GM21786 (cell line): ENCODE measurements around the gene LAMC2.

Experiments used
- ATAC-seq: cut with Tn5 transposase; IDR thresholded peaks from one replicate; pipeline ENCODE4 v1.9.1; 2021; ENCODE audit not compliant: unreplicated experiment

LAMC2 gene

DNA sequence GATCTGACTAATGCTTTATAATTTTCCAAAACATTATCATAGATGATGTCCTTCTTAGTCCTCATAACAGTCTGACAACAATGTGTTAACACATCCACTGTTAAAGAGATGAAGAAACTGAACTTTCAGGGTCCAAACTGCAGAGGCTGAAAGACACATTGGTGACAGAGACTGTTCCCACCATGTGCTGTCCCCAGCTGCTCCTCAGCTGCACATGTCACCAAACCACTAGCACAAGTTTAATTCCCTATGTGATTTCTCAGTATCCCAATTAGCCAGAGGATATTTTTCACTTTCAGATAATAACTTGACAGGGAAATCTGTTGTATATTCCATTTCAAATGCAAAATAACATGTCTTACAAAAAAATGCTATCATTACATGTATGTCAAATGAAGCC is 24.6 kb downstream of the LAMC2 start:
- ATAC-seq: no peak

DNA sequence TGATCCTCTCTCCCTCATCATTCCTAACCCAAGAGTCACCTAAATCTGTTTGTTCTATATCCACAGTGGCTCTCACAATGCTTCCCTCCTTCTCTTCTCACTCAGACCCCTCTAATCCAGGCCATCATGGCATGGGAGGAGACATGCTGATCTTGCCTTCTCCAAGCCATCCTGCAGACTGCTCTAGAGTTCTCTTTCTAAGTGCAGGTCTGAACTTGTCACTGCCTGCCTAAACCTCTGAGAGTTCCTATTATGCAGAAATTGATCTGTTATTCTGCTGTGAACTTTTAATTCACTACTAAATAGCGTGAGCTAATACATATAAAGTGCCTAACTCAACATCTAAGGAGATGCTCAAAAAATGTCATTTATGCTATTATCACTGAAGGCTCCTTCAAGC is 26.8 kb downstream of the LAMC2 start:
- no peak for ATAC-seq

DNA sequence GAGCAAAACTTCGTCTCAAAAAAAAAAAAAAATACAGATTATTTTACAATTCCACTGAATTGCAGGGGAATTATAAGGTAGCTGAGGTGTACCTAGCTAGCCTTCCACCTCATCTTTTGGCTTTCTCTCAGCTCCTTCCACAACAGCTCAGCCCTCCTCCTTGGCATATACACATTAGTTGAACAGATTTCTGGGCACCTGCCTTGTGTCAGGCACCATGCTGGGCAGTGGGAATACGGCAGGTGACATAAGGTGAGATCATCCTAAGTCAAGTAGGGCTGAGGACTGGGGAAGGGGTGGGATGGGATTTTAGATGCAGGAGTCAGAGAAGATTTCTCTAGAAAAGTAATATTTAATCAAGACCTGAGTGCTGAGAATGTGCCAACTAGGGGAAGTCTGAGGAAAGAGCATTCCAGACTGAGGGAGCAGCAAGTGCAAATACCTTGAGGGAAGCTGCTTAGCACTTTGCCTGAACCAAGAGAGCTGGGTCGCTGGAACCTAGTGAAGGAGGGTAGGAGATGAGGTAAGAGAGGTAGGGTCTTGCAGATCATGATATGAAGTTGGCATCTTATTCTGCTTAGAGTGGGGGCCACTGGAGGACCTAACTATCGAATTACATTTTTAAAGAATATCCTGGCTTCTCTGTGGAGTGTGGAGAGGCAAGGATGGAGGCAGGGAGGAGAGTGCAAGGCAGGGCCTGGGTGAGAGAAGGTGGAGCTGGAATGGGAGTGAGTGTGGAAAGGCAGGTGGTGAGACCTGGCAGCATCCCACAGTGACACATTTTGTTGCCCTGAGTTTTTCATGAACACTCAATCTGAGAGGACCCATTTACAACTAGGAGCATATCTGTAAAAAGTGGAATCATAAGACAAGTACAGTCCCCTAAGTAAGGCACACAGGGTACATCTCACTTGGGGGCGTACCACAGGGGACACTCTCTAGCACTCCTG is 28.2 kb downstream of the LAMC2 start:
- no peak for ATAC-seq

DNA sequence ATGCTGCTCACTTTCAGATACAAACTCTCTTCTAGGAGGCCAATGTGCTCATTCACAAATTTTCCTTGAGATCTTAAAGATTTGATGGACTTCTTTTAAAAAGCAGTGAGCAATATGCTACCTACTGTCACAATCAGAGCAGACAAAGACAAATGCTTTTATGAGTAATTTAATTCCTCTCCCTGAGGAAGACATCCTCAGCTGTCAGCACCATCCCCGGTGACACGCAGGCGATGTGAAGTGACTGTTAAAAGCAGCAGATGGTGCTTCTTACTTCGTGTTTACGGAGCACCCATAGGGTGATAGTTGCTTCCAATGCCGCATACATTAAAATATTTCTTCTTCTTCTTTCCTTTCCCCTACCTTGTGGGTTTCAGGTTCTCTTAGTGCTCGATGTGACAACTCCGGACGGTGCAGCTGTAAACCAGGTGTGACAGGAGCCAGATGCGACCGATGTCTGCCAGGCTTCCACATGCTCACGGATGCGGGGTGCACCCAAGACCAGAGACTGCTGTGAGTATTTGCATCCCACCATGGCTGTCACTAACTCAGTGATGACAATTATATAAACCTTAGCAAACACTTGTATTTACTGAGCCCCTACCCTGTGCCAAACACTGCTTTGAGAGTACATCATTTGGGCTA is 29.1 kb downstream of the LAMC2 start:
- no peak for ATAC-seq

DNA sequence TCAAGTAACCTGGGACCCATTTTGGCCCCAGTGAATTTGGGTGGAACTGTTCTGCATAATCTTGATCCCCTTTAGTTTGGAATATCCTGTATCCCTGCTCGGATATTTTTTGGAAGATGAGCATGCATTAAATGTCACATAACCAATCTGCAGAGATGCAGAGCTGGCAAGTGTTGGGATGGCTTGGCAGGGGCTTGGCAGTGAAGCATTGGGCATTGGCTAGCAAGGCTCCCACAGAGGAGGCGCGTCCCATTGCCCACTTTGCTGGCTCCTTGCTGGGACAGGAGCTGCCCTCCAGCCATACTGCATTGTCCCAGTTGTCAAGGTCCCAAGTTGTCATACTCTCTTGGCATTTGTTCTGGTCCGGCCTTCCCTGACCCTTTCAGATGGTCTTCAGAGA is 29.9 kb downstream of the LAMC2 start:
- ATAC-seq: no peak

DNA sequence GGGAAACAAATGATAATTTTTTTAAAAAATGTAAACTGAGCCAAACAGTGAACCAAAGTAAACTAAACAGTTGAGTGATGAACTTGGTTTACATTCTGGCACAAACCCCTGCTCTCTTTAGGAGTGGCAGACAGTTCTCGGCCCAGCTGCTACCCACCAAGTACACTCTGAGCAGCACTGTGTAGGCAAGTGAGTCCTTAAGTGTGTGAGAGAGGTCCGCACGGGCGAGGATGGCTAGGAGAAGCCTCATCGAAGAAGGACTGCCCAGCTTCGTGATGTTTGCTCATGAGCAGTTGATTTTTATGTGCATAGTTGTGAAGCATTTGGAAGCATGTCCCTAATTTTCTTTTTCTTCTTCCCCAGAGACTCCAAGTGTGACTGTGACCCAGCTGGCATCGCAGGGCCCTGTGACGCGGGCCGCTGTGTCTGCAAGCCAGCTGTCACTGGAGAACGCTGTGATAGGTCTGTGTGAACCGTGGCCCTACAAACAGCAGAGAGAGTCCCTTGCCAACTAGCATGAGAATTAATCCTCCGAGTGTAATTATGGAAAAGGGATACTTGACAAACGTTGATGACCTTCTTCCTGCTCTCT is 32.1 kb downstream of the LAMC2 start:
- no peak for ATAC-seq

DNA sequence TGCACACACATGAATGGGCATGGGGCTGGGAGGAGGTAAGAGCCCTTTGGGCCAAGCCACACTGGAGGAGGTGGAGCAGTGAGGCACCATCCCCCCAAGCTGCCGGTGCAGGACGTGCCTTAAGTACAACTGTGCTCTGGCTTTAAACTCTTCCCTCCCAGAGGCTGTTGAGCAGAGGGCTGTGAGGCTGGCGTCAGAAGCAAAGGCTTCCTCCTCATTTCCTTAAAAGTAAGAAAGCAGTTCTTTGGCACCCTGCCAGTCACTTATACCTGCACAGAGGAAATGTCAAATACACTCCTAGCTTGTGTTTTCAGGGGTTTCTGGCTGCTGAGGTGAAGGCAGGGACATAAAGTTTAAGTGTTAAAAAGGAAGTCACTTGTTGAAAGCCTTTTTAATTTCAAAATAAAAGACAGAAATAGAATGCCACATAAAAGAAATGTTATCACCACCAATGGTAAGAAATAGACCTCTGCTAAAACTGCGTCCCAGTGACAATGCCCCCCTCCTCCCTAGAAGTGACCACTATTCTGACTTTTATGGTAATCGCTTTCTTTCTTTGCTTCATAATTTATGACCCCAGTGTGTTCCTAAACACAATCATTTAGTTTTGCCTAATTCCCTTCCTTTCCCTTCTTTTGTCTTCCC is 33.0 kb downstream of the LAMC2 start:
- no peak for ATAC-seq

DNA sequence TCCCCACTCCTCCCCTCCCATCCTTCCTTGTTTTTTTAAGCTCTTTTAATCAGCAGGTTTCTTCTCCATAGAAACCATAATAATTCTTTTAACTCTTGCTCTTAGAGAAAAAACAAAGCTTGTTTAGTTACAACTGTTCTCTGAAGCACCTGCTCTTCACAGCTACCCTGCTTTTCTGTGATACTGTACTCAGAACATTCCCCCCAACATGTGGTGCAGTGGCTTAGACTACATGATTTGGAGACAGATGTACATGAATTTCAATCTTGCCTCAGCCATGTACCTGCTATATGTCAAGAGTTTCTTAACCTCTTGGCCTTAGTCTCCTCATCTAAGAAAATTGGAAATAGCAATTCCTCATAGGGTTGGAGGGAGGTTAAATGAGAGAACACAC is 33.5 kb downstream of the LAMC2 start:
- no peak for ATAC-seq

DNA sequence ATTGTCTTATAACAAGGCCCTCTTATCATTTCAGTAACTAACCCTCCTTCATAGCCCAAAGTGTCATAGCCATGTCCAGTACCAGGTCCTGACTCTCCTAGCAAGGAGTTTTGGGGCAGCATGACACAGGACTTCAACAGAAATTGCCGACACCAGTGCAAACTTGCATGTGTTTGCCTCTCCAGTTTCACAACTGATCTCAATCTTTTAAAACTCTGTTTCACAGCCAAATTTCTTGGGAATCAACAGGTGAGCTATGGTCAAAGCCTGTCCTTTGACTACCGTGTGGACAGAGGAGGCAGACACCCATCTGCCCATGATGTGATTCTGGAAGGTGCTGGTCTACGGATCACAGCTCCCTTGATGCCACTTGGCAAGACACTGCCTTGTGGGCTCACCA is 36.8 kb downstream of the LAMC2 start:
- no peak for ATAC-seq

DNA sequence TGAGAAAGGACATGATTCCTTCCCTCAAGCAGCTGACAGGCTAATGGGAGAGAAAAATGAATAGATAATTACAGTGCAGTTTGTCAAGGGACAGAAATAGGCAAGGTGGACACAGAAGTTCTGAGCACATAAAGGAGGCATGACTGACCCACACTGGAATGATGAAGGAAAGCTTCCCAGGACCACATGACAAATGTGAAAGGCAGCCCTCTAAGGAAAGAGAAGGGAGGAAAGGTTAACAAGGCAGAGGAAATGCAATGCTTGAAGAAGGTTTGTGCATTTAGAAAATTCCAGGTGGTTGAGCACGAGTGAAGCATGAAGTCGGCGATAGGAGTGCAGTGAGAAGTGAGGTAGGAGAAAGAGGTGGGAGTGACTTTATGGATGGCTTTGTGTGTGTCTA is 37.4 kb downstream of the LAMC2 start:
- no peak for ATAC-seq

DNA sequence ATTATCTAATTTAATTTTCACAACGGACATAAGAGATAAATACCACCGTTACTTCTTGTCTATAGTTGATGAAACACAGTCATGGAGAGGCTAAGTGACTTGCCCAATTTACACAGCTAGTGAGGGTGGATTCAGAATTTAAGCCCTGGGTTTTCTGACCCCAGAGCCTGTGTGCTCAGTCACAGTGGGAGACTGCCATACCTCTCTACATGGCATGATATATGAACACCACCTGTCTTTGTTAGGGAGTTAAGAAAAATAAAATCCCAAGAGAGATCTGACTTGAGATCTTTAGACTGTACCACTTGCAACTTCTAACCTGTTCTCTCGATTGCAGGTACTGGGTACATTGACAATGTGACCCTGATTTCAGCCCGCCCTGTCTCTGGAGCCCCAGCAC is 40.3 kb downstream of the LAMC2 start:
- no peak for ATAC-seq

DNA sequence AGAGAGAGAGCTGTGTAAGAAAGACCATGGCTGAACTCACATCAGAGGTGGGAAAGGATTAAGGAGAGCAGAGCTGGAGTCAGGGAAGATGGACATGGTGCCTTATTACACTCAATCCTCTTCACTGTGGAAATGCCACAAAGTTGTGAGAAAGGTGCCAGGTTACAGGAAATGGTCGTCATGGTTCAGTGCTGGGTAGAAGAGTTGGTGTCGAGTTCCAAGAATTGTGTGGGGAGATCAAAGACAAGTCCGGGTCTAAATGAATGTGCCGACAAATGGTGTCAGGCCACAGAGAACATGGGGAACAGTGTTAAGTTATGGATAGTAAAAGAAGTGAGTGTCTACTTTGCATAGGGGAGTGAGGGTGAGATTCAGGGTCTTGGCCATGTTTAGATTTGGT is 40.9 kb downstream of the LAMC2 start:
- ATAC-seq: no peak

DNA sequence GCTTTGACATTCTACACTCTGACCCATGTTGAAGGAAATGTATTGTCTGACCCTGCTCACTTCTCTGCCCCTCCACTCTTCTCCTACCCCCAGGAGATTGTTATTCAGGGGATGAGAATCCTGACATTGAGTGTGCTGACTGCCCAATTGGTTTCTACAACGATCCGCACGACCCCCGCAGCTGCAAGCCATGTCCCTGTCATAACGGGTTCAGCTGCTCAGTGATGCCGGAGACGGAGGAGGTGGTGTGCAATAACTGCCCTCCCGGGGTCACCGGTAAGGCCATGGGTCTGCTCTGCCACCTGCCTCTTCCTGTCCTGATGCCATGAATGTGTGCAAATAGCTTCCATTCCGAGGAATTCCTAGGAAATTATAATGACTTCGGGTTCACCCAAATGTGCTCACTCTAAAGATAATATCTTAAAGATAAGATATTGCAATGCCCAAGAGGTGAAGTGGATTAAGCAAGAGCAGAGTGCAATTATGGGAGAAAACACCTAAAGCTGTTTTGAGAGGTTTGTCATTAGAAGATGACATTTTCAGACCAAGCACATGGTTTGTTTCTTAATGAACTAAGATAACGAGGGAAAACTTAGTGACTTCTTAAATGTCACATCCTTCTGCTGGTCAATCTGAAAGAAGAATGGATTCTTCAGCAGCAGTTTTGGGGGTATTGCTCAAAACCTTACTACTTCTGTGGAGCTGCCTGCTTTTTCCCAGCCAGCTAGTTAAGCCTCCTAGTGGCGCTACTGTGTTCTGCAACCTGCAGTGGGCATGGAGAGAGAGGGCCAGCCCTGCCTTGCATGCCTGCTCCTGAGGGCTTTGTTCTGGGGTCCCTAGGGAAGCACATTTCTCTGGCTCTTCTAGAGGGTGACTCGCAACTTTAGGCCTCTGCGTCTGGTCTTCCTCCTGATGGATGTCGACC is 41.6 kb downstream of the LAMC2 start:
- ATAC-seq: peak; percentile 67

DNA sequence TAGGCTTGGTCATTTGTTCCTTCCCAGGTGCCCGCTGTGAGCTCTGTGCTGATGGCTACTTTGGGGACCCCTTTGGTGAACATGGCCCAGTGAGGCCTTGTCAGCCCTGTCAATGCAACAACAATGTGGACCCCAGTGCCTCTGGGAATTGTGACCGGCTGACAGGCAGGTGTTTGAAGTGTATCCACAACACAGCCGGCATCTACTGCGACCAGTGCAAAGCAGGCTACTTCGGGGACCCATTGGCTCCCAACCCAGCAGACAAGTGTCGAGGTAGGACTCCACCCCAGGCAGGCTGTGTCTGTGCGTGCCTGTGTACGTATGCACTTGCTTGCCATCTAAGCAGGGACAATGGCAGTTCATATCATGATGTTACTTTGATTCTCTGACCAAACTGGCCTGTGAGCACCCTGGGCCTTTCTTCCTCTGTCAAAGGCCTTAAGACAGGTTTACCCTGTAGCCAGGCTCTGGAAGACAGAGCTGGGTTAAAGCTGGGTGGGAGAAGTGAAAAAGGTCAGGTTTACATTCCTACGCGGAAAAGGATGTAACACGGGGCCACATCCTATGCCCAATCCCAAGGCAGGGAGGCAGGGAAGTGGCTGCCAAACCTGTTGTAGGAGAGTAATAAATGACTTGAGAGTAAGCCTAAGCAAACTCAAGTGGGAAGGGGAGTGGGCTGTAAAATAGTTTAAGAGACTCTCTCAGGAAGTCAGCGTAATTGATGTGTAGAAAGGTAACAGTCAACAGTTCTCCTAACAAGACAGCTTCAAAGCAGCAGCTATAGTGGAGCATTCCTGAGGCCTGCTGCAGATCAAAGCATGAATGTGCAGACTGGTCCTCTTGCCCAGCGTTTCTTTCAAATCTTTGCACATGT is 42.5 kb downstream of the LAMC2 start:
- ATAC-seq: no peak

DNA sequence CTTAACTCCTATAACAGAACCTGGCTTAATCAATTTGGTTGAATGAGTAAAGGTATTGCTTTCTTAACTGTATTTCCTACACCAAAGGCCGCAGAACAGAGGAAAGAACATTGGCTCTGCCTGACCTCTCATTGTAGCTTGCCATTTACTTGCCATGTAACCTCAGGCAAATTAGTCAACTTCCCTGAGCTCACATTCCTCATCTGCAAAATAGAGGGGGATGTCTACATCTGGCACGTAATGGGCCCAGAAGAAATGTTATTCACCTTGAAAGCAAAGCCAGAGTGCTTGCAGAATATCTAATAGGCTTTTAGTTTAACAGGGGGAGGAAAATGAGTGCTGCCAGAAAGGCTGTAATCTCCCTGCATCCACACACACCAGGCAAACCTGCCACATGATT is 44.3 kb downstream of the LAMC2 start:
- no peak for ATAC-seq

DNA sequence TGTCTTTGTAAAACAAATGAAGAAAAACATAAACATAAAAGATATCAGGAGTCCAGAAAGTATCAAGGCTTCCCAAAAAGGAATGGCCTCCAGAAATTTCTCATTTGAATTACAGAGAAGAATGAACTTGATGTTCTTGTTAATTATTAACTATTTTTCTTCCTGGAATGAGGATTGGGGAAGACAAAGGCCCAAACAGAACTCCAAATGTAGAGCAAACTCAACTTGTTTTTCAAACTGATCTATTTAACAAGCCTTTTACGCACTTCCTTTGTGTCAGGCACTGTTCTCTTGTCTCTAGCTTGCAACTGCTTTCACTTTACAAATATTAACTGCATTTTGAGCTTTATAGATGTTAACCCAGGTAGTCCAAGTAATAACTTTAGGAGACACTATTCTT is 45.5 kb downstream of the LAMC2 start:
- no peak for ATAC-seq

DNA sequence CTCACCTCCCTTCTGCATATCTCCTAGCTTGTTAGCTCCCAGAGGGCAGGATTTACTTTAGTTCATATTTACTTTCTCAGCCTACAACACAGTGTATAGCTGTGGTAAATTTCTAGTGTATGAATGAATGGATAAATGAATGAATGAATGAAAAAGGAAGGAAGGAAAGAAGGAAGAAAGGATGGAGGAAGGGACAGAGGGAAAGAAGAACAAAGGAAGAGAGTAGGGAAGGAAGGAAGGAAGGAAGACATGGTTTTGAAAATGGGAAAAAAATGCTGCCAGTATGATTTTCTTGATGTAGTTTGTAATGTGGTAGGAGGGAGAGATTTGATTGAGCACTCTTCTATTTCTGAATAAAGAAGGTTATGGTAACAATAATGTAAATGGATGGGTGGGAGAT is 47.0 kb downstream of the LAMC2 start:
- no peak for ATAC-seq

DNA sequence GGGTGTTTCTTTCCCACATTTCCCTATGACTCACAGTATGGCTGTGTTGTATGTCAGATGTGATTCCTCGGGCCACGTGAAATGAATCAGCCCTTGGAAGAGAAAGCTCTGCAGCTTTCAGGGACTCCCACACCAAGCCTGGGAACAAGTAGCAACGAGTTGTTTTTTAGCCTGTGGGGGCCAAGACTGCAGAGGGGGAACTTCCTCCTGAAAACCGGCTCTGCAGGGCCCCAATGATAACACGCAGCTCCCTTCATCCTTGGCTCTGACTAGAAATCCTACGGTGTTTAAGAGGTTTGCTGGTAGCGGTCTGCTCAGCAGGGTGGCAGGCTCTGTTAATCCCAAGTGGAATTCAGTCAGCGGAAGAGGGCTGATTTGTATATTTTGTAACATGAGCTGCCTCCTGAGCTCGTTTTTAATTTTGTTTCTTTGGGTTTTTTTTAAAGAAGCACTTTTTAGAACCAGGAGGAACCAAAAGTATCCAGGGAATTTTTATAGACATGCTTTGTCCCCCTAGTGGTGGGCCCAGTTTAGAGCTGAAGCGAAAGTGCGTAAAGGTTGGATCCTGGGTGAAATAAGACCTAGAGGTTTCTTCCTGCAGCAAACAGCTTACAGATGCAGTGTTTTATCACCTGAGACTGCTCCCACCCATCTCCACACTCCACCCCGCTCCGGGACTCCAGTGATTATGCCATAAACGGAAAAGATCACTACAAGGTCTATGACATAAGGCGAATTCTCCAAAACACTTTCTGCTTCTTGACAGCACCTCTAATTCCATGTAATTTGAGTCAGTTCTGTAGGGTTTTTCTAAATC is 48.8 kb downstream of the LAMC2 start:
- no peak for ATAC-seq

DNA sequence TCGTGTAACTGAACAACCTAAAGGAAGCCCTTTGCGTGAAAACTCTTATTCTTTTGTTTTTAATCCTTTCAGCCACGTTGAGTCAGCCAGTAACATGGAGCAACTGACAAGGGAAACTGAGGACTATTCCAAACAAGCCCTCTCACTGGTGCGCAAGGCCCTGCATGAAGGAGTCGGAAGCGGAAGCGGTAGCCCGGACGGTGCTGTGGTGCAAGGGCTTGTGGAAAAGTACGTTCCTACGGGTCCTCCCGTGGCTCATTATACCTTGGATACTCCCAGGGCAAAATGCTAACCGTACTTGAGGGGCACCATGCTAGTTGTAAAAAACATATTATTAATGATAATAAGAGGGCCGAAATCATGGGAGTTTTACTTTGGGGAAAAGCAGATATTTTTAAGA is 49.4 kb downstream of the LAMC2 start:
- ATAC-seq: no peak
